GM19372 (cell line): ENCODE measurements around the gene CKAP2L.

Experiments
- ATAC-seq: cut with Tn5 transposase; IDR thresholded peaks from one replicate; pipeline ENCODE4 v1.9.1; 2021; ENCODE audit warnings: mild to moderate bottlenecking, low read depth, moderate library complexity; ENCODE audit not compliant: unreplicated experiment

CKAP2L gene

DNA sequence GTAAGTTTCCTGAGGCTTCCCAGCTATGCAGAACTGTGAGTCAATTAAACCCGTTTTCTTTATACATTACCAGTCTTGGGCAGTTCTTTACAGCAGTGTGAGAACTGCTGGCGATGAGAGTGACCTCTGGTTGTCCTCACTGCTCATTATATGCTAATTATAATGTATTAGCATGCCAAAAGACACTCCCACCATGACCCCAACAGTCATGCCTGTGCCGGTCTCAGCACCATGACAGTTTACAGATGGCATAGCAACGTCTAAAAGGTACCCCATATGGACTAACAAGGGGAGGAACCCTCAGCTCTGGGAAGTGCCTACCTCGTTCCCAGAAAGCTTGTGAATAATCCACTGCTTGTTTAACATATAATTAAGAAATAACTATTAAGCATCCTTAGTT lies 28.0 kb upstream of the CKAP2L start:
- no peak for ATAC-seq

DNA sequence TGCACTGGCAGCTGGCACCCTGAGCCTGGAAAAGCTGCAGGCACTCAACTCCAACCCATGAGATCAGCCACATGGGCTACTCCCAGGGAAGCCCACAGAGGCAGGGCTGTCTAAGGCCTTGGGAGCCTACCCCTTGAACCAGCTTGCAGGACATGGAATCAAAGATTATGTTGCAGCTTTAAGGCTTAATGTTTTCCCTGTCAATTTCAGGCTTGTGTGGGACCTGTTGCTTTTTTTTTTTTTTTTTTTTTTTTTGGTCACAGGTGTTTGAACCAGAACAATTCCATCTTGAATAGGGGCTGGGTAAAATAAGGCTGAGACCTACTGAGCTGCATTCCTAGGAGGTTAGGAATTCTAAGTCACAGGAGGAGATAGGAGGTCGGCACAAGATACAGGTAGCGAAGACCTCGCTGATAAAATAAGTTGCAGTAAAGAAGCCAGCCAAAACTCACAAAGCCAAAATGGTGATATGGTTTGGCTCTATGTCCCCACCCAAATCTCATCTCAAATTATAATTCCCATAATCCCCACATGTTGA lies 27.4 kb upstream of the CKAP2L start:
- ATAC-seq = no peak

DNA sequence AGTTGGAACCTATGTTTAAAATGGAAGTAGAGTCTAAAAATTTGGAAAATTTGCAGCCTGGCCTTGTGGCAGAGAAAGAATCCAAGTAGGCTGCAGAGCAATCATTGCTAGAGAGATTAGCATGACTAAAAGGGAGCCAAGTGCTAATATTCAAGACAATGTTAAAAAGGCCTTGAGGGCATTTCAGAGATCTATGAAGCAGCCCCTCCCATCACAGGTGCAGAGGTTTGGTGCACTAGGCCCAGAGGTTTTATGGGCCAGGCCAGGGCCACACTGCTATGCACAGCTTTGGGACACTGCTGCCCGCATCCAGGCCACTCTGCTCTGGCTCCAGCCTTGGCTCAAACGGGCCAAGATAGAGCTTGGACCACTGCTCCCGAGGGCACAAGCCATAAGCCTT lies 26.6 kb upstream of the CKAP2L start:
- ATAC-seq = no peak

DNA sequence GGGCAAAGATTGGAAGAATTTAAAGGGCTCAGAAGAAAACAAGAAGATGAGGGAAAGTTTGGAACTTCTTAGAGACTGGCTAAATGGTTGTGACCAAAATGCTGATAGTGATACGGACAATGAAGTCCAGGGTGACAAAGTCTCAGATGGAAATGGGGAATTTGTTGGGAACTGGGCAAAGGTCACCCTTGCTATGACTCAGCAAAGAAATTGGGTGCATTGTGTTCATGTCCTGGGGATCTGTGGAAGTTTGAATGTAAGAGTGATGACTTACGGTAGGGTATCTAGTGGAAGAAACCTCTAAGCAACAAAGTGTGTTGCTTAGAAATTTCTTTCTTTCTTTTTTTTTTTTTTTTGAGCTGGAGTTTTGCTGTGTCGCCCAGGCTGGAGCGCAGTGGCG lies 25.9 kb upstream of the CKAP2L start:
- ATAC-seq = no peak

DNA sequence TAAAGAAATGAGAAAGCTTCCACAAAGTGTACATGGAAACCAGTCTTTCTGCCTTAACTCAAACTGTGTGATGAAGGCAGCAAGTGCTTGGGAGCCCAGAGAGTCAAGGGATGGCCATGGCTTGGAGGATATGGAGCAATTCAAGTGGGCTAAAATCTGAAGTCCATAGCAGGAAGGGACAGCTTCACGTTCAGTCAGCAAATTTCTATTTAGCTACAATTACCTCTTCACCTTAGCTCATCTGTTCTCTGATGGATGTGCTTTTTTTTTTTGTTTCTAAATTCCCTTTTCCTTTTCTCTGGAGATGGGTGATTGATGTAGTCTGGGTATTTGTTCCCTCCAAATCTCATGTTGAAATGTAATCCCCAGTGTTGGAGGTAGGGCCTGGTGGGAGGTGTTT lies 24.8 kb upstream of the CKAP2L start:
- no peak for ATAC-seq

DNA sequence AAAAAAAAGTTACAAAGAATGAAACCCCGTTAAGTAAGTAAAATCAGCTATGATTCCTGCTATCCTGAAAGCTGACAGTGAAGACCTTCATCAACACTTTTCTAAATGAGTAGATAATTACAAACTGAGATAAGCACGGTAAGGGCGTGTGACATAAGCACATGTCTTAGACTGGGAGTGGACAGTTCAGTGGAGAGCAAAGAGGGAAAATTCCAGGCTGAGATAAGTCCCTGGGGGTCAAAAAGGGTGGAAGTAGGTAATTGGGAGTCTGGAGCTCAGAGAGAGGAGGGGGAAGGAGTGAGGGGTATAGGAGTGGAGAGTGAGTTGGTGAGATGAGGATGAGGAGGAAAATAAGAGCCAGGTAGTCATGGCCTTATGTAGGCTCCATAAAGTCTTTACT lies 24.2 kb upstream of the CKAP2L start:
- no peak for ATAC-seq

DNA sequence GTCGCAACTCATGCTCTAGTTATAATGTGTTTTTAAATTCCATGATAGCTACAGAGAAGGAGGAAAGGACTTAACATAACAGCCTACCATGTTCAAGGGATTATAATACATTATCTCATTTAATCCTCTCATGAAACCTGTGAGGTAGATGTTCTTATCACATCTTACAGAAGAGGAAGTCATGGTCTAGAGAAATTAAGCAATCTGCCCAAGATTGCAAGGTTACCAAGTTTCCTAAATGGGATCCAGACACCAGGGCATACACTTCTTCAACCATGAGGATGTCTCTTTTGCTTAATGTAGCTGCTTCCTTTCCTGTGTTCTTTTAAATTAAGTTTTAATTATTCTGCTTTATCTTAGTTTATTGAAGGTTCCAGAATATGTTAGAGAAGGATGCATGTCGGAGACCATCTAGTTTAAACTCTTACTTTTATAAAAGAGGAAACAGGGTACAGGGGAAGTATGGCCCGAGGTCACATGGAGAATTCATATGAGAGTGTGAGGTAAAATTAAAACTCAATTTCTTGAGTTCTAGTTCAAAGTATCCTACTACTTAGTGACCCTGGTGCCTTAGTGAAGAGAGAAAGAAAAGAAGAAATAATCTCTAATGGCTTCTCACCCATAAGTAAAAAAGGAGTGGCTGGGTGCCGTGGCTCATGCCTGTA lies 23.5 kb upstream of the CKAP2L start:
- ATAC-seq = no peak

DNA sequence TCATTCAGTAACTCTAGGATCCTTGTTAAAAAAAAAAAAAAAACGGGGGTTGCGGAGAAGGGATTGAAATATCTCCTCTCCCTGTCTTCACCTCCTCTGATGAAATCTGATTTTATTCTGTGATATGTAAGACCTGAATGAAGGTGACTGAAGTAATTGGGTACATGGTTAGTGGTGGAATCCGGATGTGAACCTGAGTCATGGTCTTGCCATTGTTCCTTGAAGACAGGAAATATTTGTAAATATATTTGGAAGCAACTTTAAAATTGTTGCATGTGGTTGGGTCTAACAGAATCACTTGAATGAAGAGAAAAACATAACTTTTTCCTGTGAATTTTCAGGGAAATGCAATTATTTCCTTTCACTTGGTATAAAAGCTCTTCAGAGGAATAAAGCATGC lies 22.9 kb upstream of the CKAP2L start:
- no peak for ATAC-seq

DNA sequence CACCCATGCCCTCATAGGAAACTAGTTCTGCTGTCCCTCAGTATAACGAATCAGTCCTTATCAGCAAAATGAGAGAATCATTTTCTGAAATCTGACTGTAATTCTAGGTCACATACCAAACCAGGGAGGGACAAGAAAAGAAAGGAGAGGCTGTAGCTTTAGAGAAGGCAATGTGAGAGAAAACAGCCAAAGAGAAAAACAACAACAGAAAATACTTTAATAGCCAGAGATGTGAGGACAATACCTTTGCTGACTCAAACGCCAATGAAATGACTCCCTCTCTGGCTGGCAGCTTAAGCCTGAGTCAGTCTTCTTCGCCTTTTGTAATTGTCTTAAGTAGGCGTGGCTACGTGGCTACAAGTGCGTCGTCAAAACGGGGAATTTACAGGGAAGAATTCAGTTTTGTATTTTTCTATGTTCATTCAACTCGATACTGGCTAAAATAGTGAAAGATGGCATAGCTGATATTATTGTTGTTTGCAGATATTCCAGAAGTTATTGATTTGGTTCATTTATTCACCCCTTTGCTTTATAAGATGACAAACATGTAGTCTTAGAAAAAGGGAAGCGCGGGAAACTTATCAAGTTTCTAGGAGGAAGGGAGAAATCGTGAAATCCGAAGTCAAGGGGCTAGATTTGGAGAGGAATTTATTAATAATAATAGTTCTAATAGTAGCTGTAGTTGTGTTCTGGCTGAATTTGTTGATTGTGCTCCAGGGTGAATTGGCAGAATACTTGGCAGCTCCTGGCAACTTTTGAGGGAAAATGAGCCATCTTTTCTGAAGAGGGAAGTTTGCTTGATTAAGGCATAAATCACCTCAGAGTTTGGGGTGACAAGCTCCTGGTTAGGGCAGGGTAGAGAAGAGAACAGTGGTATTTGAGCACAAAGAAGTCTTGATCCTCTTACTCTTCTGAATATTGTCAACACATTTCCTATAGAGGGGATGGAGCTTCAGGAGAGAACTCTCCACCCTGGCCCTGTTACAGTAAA lies 20.1 kb upstream of the CKAP2L start, which contains the start of gene IL1A:
Gene IL1A (minus strand): TSS at position 295 of the 991 bp plus-strand sequence. CDS start 723 bp downstream, outside the sequence.
- no peak for ATAC-seq

DNA sequence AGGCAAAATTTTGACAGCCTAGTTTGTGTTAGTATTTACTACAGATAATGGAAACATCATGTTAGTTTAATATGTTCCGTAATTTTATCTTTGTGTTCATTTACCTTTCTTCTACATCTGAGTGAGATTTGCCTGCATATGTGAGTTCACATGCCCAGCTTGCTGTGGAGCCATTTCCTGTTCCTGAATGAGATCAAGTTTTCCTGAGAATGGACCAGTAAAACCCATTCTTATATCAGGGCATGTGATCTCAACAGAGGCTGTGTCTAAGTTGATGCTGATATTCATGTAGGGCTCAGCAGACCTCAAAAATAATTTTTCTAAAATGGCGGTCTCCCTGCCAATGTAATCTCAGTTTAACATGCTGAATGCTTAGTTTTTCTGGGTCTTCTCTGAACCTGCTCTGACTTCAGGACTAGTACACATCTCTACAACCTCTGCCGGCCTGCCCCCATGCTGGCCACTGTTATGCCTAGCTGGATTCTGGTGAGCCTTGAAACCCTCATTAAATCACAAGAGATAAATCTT lies 18.8 kb upstream of the CKAP2L start:
- ATAC-seq = no peak

DNA sequence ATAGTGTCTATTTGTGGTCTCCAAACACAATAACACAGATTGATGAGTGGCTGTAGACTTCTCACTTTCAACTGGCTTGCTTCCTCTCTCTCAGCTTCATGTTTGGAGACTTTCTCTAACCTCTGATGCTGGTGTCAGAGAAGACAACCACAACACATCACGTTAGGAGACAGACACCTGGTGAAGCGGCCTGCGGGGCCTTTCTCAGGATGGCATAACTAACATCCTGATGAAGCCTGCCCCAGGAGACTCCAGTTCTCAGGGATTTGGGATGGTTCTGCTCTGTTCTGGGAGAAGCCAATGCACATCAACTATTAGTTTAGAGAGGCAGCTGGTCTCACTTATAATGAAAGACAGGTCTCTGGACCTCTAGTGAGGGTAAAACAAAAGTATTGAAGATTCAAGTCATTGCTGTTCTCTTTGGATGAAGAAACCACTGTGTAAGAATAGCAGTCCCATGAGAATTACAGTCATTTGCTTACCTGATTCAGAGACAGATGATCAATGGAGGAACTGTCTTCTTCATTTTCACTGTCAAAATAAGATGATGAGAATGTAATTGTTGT lies 17.9 kb upstream of the CKAP2L start:
- peak; percentile 74 for ATAC-seq

DNA sequence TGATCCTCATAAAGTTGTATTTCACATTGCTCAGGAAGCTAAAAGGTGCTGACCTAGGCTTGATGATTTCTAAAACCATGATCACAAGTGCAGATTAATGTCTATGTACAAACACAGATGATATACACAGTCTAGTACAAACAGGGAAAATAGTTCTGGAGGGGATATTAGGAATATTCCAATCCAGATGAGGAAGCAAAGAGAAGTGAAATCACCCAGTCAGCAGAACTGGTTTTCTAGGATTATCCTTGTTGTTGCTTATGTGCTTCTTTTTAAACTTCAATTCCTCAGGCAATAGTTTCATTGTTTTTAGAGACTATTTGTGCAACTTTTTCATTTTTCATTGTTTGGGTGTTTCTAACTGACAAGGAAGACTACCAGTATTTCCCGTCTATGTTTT lies 15.2 kb upstream of the CKAP2L start:
- ATAC-seq = no peak

DNA sequence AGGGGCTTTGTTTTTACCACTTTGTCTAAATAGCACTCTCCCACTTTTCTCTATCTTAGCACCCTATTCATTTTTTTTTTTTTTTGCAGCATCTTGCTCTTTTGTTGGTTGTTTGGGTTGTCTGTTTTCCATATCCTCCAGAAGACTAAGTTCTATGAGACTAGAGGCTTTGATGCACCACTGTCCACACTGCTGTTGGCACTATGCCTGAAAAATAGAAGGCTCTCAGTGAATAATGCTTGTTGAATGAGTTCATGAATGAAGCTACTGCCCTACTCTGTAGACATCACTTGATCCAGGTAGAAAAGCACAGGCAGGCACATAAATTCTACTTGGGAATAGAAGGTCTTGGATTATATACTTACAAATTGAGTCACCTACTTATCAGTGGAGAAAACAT lies 12.6 kb upstream of the CKAP2L start:
- no peak for ATAC-seq

DNA sequence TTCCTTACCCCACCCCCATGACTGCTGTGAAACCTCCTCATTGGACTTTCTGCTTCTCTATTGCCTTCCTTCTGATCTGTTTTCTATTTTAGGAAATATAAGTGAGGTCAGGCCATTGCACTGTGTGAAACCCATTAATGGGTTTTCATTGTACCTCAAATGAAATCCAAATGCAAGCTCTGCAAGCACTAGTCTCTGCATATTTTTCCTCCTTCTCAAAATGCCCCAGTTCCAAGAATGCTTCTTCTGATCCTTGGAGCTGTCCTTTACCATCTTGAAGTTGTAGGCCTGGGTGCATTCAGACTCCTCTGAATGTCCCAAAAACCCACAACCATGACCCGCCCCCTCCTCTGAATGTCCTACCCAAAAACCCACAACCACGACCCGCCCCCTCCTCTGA lies 11.7 kb upstream of the CKAP2L start:
- ATAC-seq = no peak

DNA sequence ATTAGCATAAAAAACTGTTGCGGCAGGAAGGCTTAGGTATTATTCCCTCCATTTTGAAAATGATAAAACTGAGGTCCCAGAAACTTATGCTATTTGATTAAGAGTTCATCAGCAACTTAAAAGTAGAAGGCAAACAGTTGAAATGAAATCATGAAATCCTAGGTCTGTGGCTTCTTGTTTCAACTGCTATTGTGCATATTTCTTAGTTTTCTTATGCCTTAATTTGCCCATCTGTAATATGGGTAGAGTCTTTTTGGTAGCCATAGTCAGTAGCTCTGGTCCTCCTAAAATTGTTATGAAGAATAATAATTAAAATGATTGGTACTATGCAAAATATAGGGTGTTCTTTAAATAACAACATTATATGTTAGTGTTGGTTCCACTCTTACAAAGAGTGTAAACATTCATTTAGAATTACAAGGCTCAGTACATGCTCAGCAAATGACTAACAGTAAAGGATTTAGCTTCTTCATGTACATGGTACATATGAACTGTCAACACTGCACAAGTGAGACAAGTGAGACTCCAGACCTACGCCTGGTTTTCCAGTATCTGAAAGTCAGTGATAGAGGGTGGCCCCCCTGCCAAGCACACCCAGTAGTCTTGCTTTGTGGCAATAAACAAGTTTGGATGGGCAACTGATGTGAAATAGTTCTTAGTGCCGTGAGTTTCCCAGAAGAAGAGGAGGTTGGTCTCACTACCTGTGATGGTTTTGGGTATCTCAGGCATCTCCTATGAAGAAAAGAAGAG lies 10.3 kb upstream of the CKAP2L start:
- ATAC-seq = no peak

DNA sequence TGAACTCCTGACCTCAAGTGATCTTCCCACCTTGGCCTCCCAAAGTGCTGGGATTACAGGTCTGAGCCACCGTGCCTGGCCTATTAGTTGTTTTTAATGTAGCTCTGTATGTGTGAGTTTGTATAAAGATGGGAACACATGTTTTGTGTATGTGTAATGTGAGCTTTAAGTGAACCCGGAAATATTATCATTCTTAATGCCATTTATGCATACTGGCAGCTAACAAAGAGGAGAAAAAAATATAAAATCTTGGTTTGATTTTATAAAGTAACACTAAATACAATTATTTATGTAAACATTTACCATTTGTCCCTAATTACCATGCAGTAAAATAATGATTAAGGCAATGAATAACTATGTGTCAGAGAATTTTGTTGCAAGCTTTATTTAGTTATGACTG lies 9.1 kb upstream of the CKAP2L start:
- ATAC-seq = no peak

DNA sequence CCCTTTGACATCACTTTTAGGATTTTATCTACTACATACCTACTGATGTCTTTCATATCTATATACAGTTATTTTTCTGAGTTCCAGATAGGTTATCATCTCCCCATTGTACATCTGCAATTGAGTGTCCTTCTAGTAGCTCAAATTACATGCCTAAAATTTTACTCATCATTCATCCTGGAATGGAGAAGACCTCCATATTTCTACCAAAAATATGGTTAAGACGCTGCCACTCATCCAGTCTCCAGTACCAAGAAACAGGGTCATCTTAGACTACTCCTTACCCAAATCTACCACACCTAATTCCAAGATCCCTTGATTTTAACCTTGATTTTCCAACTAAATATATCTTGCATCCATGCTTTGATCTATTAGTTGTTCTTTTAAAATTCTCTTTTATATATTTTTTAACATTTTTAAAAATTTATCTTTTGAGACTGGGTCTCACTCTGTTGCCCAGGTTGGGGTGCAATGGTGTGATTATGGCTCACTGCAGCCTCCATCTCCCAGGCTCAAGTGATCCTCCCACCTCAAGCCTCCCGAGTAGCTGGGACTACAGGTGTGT lies 8.6 kb upstream of the CKAP2L start:
- no peak for ATAC-seq

DNA sequence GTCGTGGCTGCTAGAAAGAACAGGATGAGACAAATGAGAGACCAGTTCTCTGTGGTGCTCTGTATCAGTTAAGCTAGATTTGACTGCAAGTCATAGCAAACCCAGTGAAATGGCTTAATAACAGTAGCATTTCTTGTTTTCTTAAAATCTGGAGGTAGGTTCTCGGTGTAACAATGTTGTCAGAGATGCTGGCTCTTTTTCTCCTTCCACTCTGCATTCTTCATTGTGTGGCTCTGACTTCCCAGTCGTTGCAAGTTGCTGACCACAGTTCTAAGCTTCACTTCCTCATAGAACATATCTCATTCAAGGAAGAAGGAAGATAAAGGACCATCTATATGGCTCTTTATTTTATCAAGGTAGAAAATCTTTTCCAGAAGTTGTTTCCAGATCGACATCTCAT lies 7.9 kb upstream of the CKAP2L start:
- no peak for ATAC-seq

DNA sequence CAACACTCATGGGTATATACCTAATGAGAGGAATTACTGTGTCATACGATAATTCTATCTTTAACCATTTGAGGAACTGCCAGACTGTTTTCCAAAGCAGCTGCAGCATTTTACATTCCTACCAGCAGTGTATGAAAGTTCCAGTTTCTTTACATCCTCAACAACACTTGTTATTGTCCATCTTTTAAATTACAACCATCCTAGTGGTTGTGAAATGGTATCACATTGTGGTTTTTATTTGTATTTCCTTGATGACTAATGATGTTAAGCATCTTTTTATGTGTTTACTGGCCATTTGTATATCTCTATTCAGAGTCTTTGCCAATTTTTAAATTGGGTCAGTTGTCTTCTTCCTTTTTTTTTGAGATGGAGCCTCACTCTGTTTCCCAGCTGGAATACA lies 4.0 kb upstream of the CKAP2L start:
- ATAC-seq = no peak
